Activated T-cell treated with anti-CD3 and anti-CD28 coated beads, Interleukin-2, amount 50 U/mL, for 4 hours (primary cell): ENCODE measurements around the gene NSG1. TPM values are rescaled to one million over a fixed set of nuclear protein-coding genes. Genes with fewer than 3 reads are reported as not detected.

ENCODE experiments used
- ATAC-seq, 2 donors: fragments of 200-7000 bp; cut with Tn5 transposase; one replicate each; pipeline ENCODE4 v1.10.0; 2021
- DNase-seq: peaks from one replicate; pipeline ENCODE4 v3.0.0-alpha.2; 2020
- H3K27me3 Mint-ChIP-seq: one replicate; pipeline ENCODE4 v1.8.0; 2021; ENCODE audit warnings: low read depth, mixed read lengths
- H3K36me3 Mint-ChIP-seq: one replicate; pipeline ENCODE4 v1.8.0; 2022; ENCODE audit warnings: mixed read lengths; ENCODE audit not compliant: insufficient read depth
- H3K4me1 Mint-ChIP-seq: one replicate; pipeline ENCODE4 v1.8.0; 2021; ENCODE audit warnings: low read depth, mixed read lengths
- H3K4me3 Mint-ChIP-seq: one replicate; pipeline ENCODE4 v1.8.0; 2021; ENCODE audit warnings: mild to moderate bottlenecking, moderate library complexity, mixed read lengths
- H3K9me3 Mint-ChIP-seq: one replicate; pipeline ENCODE4 v1.8.0; 2021; ENCODE audit warnings: mixed read lengths
- total RNA-seq, 3 donors: library from RNA; stranded (reverse); gene quantifications; one replicate each; pipeline ENCODE4 v1.2.1, GENCODE V29; 2021

The NSG1 gene
- total RNA-seq, 3 donors from 2014 or later: 1.2 to 3.5 (median 1.9) TPM

DNA sequence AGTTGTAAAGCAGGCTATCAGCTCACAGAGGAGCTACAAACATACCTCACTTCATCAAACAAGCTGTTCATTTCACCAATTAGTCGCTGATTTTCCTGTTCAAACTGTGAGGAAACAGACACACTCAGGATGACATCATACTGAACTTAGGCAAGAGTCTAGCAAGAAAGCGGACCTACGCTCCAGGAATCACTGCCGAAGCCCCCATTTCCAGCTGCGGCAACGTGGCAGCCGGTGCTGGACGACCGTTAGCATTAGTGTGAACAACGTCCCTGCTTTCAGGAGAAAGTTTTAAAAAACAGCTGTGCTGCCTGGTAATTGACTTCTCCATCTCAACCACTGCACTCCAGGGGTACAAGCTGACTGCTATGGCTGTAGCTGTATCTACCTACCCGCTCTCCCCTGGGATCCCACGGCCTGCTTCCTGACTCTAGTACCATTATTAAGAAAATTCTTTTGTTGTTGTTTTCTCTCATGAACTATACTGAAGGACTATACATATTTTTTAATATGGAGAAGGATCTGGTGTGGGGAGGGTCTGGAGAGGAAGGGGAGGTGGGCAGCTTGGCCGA is 38.3 kb downstream of the NSG1 start:
- Mint-ChIP-seq H3K4me1 (no peaks in the 10 kb centered on the region), H3K36me3 (peaks cover 22% of the 10 kb centered on the region), H3K4me3 (no peak overlapping the region), H3K27me3 (no peaks in the 10 kb centered on the region), H3K9me3 (no peaks in the 10 kb centered on the region)
- DNase-seq (no peak), ATAC-seq (no peak)

DNA sequence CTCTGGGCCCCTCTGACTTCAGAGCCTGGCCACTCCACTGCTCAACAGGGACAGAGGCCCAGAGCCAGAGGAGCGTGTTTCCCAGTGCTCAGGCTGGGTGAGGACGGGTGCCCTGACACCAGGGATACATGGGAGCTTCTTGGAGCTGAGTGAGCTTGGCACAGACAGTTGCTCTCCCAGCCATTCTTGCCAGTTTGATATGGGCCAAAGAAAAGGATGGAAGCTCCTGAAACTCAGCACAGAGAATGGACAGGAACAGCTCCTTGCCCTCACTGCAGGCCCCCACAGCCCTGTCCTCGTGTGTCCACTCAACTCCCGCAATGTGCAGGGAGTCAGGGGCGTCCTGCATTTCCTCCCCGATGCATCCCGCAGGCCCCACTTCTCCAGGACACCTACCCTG is 38.8 kb downstream of the NSG1 start:
- peaks cover 2% of the 10 kb centered on the region for H3K4me1 Mint-ChIP-seq
- H3K4me3 Mint-ChIP-seq: no peak overlapping the region
- peaks cover 19% of the 10 kb centered on the region for H3K36me3 Mint-ChIP-seq
- H3K27me3 Mint-ChIP-seq: no peaks in the 10 kb centered on the region
- DNase-seq: no peak
- no peak for ATAC-seq
- no peaks in the 10 kb centered on the region for H3K9me3 Mint-ChIP-seq

DNA sequence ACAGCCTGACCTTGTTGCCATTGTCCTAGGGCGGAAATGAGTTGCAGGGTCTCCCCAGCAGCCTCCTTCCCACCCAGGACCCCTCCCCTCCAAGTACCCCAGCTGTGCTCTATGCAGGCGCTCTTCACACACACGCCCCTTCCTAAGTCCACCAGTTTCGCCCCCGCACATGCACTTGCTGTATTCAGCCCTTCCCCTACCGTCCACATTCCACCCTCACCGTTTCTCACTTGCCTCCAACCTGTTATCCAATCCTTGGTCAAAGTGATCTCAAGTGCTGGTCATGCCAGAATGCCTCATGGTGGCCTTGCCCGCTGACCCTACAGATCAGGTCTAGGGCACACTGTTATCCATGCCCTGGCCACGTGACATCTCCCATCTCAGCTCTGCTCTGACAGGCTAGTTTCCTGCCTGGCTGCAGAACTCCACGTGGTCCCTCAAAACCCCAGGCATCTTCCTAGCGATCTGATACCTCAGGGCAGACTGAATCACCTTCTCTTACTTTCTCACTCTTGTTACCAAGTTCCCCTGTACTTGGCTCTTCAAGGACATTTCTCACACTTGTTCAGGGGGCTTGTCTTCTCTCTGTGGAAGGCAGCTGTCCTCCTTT is 39.7 kb downstream of the NSG1 start:
- H3K9me3 Mint-ChIP-seq: no peaks in the 10 kb centered on the region
- H3K4me3 Mint-ChIP-seq: no peak overlapping the region
- H3K4me1 Mint-ChIP-seq: peaks cover 4% of the 10 kb centered on the region
- H3K36me3 Mint-ChIP-seq: peaks cover 13% of the 10 kb centered on the region
- DNase-seq (no peak), ATAC-seq (no peak)
- H3K27me3 Mint-ChIP-seq: no peaks in the 10 kb centered on the region

DNA sequence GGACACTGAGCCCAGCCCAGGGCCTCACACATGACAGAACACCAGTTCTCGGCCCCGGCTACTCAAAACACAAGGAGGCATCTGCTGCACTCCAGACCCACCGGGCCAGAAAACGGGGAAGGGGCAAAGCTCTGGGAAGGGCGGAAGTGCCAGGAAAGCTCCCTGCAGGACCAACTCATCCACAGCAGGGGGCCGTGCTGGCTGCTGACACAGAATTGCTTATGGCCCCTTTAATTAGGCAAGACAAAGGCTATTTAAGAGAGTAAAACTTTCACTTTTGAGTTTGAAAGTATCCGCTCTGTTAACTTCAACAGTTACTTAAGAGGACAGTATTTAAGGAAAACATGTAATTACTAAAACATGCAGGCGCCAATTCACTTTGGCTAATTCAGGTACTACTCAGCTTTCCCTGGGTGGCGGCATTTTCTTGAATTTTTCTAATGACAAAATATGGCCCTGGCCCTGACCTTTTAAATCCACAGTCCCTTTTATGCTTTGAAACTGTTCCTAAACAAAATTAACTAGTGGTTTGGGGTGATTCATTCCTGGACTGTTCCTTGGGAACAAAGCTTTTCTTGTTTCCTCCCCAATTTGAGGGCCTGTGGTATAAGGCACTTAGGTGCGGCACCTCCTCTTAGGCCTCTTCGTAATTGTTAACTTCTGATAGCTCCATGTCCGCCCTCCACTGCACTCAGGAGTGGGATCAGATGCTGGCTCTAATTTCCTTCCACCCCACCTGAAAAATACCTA is 40.4 kb downstream of the NSG1 start:
- Mint-ChIP-seq H3K27me3 (no peaks in the 10 kb centered on the region), H3K4me3 (no peak overlapping the region), H3K4me1 (peaks cover 6% of the 10 kb centered on the region), H3K9me3 (no peaks in the 10 kb centered on the region), H3K36me3 (peaks cover 14% of the 10 kb centered on the region)
- DNase-seq: no peak
- ATAC-seq: no peak

DNA sequence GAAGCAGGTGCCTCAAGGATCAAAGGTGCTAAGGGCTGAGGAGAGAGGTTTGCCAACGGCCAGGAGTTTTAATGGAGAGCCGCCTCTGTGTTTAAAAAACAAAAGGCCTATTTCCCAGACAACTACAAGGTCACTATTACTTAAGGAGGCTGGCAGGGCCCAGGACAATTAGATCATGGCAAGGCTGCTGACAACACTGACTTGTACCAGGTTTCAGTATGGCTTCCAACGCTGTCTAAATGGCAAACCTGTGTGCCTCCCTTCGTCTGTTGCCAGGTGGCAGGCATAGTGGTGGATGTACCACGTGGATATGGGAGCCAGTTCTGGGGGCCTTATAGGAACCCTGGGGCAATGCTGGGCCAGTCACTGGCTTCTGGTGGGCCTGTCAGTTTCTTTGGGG is 41.0 kb downstream of the NSG1 start:
- DNase-seq (no peak), ATAC-seq (no peak)
- H3K36me3 Mint-ChIP-seq: peaks cover 14% of the 10 kb centered on the region
- H3K4me1 Mint-ChIP-seq: peaks cover 6% of the 10 kb centered on the region
- no peaks in the 10 kb centered on the region for H3K27me3 Mint-ChIP-seq
- no peak overlapping the region for H3K4me3 Mint-ChIP-seq
- H3K9me3 Mint-ChIP-seq: no peaks in the 10 kb centered on the region

DNA sequence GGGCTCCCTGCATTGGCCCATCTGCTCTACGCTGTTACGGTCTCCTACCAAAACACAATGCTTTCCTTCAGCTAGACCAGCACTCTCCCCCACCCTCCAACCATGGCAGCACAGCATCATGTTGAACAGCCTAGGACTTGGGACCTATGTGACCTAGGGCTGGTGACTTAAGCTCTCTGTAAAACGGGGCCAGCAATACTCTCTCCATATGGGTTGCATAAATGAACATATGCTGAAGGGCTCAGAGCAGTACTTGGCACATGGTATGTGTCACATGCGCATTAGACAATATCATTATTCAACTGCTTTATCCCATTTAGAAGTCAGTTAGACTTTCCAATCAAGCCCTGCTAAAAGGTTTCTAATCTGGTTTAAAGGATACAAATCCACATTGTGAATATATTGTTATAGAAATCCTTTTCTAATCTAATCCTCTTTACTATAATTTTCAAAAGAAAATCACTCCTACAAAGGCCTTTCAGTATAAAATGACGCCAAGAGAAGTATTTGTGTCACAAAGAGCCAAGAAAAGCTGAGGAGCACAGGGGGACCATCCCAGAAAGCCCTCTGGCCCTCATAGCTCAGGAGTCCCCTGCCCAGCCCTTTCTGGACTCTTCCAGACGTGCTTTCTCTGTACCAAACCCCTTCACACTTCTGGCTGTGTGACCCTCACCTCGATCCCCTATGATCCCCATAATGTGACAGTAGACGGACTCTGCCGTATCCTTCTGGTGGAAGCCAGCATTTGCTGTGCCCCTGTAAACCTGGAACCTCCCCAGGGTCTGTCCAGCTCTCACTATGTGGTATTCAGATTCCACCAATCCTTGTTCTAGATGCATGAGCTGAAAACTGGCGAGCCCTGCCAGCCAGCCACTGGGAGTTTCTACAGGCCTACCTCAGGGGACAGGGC is 42.3 kb downstream of the NSG1 start:
- Mint-ChIP-seq H3K4me1 (peaks cover 6% of the 10 kb centered on the region), H3K36me3 (peaks cover 19% of the 10 kb centered on the region), H3K9me3 (no peaks in the 10 kb centered on the region), H3K4me3 (no peak overlapping the region), H3K27me3 (no peaks in the 10 kb centered on the region)
- DNase-seq (no peak), ATAC-seq (no peak)

DNA sequence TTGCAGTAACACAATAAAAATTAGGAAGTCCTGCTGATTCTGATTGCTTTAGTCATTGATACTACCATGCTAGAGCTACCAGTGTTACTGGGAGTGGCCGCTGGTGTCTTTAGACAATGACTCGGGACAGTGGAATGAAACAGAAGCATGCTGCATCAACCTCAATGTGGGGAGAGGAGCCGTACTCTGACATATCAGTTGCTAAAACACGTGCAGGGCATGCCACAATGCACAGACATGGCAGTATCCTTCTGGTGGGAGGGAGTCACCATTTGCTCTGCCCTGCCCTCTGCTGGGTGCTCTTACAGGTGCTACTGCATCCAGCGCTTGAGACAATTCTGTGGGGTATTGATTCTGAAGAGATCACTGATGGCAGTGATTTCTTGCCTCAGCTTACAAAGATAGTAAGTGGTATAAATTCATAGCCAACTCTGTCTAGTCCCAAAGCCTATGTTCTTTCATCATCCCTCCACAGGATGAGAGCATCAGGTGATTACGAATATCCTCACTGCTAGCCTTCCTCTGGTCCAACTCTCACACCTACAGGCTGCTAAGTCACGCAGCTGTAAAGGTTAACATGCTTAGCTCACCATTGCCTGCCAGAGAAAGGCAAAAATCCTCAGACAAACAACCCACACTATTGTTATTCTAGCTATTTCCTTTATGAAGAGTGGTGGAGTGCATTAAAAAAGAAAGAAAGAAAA is 43.7 kb downstream of the NSG1 start:
- ATAC-seq (peak; percentile 73 to 84), DNase-seq (peak; percentile 28)
- H3K9me3 Mint-ChIP-seq: no peaks in the 10 kb centered on the region
- no peaks in the 10 kb centered on the region for H3K27me3 Mint-ChIP-seq
- H3K36me3 Mint-ChIP-seq: peaks cover 22% of the 10 kb centered on the region
- H3K4me1 Mint-ChIP-seq: peaks cover 6% of the 10 kb centered on the region
- H3K4me3 Mint-ChIP-seq: no peak overlapping the region

DNA sequence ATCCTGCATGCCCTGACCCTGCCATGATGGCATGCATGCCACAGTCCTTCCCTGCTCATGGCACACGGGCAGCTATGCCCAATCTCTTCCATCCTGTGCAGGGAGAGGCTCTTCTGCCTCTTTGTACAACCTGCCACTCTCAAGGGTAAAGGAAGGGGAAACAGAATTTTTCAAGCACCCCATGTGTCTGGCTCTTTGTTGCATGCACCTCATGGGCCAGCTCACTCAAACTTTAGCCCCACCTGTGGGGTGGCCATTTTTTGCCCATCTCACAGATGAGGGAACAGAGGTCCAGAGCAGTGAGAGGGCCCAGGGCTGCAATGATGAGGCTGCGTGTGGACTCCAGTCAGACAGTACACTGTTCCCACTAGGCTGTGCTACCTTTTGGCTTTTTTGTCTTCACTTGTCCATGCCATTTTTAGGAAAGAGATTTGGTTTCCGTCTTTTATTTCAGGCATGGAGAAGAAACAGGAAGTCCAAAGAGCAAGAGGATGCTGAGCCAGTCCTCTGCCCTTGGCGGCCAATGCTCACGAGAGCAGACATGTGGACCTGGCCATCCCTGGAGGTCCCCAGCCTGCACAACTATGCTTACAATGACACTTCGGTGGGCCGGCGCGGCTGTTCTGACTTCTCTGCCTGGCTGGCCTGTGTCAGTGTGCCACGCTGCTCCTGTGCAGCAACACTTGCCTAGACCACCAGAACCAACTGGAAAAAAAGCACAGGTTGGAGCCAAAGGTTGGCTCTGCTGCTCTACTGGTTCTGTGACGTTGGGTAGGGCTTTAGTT is 45.6 kb downstream of the NSG1 start:
- ATAC-seq (no peak), DNase-seq (no peak)
- peaks cover 9% of the 10 kb centered on the region for H3K4me1 Mint-ChIP-seq
- peaks cover 20% of the 10 kb centered on the region for H3K36me3 Mint-ChIP-seq
- no peak overlapping the region for H3K4me3 Mint-ChIP-seq
- H3K9me3 Mint-ChIP-seq: no peaks in the 10 kb centered on the region
- H3K27me3 Mint-ChIP-seq: no peaks in the 10 kb centered on the region

DNA sequence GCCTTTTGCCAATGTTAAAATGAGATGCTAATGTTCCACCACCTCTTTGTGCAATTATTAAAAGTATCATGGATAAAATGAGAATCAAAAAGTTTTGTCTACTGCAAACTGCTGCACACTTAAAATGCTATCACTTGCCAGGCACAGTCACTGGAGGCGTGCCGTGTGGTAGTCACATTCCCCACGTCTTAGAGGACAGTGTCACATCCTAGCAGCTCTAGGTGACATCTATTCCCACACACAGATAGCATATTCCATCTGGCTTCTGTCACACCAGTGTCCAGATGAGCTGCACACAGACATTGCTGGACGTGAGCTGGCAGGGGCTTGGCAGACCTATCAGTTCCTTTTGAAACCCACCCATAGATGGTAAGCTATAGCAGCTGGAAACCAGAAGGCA is 47.0 kb downstream of the NSG1 start:
- Mint-ChIP-seq H3K4me3 (no peak overlapping the region), H3K4me1 (peaks cover 9% of the 10 kb centered on the region), H3K36me3 (peaks cover 27% of the 10 kb centered on the region), H3K9me3 (no peaks in the 10 kb centered on the region), H3K27me3 (no peaks in the 10 kb centered on the region)
- DNase-seq (no peak), ATAC-seq (no peak)

DNA sequence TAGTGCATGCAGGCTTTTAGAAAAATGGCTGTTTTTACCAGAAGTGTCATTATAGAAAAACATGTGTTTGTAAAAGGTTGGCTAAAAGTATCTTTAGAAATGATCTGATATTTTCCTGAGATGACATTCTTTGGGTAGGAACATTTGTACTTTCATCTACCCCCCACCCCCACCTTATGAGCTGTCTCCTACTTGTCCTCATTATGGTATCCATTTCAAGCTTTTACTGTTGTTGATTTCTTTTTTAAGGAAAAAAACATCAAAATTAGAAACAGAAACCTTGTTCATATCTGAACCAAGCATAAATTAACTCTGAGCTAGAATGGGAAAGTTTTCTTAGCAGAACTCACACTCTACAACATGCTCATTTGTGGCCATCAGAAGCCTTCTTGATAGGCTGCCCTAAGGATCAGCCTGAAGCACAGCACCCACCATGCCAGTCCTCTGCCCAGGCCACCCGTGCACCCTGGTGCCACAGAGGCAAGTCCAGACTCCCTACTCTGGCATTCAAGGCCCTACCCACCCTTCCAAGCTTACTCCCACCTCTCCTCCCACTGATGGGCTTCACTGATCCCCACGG is 49.4 kb downstream of the NSG1 start:
- Mint-ChIP-seq H3K4me1 (peaks cover 5% of the 10 kb centered on the region), H3K27me3 (no peaks in the 10 kb centered on the region), H3K9me3 (no peaks in the 10 kb centered on the region), H3K4me3 (no peak overlapping the region), H3K36me3 (peaks cover 27% of the 10 kb centered on the region)
- DNase-seq (no peak), ATAC-seq (no peak)

DNA sequence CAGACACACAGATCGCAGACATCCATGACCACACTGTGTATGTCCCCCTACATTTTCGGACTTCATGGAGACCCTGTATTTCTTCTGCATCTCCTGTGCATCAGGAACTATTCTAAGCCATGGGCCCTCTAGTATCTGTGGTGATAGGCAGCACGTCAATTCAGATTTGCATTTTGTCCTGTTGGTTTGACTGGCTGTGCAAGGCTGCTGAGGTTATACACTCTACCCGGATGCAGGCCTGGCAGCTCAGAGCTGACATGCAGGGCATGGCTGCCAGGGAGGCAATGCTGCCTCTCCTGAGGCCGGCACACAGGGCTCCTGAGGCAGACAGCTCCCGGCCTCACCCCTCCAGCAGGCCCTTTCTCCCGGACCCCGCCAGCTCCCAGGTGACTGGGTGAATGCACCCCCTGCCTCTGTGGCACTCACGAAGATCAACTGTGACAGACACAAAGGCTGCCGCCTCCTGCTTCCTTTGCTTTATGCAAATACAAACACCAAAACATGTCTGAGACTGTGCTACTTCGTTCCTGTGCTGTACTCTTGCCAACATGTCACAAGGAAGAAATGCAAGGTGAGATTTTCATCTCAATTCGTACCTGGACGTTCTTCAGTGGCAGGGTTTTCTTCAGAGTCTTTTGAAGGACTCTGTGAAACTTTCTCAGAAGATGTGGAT is 51.0 kb downstream of the NSG1 start:
- H3K27me3 Mint-ChIP-seq: no peaks in the 10 kb centered on the region
- no peak for ATAC-seq
- no peak for DNase-seq
- H3K4me1 Mint-ChIP-seq: peaks cover 3% of the 10 kb centered on the region
- H3K4me3 Mint-ChIP-seq: no peak overlapping the region
- peaks cover 21% of the 10 kb centered on the region for H3K36me3 Mint-ChIP-seq
- no peaks in the 10 kb centered on the region for H3K9me3 Mint-ChIP-seq

DNA sequence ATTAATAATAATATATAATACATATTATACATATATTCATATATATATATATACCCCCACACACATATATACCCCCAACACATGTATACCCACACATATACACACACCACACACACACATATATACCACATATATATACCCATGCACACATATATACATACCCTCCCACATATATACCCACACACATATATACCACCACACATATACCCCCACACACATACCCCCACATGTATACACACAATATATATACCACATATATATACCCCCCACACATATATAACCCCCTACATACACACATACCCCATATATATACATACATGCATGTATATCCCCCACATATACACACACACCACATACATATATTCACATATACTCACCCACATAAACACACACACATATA is 52.0 kb downstream of the NSG1 start:
- peaks cover 17% of the 10 kb centered on the region for H3K36me3 Mint-ChIP-seq
- DNase-seq (no peak), ATAC-seq (no peak)
- H3K4me3 Mint-ChIP-seq: no peak overlapping the region
- H3K4me1 Mint-ChIP-seq: peaks cover 3% of the 10 kb centered on the region
- no peaks in the 10 kb centered on the region for H3K27me3 Mint-ChIP-seq
- no peaks in the 10 kb centered on the region for H3K9me3 Mint-ChIP-seq

DNA sequence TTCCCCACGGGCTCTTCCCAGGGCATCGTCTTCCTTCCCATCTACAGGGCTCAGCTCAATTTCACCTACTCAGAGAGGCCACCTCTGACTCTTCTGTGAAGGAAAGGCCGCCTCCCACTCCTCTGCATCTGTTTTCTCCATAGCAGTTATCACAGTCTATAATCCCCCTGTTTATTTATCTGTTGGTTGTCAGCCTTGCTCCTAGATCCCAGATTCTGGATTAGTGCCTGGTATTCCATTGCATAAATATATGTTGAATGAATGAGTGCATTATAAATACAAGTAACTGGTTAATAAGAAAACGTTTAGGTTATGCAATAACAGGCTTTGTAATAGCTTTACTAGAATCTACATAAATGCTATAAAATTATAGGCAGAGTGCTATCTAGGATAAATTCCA is 52.9 kb downstream of the NSG1 start:
- Mint-ChIP-seq H3K4me1 (peaks cover 3% of the 10 kb centered on the region), H3K27me3 (no peaks in the 10 kb centered on the region), H3K4me3 (no peak overlapping the region), H3K9me3 (no peaks in the 10 kb centered on the region), H3K36me3 (peaks cover 17% of the 10 kb centered on the region)
- DNase-seq (no peak), ATAC-seq (no peak)
